Activated B cell treated with CpG ODN at 0.5 μM for 24 hours (primary cell): Measurements from ENCODE around the gene MBOAT1. TPM values are rescaled to one million over a fixed set of nuclear protein-coding genes. Genes with fewer than 3 reads are reported as not detected.

Source experiments
- ATAC-seq: fragments of 200-7000 bp; cut with Tn5 transposase; one replicate; pipeline ENCODE4 v1.10.0; 2021; ENCODE audit warnings: low read depth, mild to moderate bottlenecking, moderate library complexity
- CTCF ChIA-PET: fragments of 350-600 bp; sonication (Branson Sonifier 250); formaldehyde crosslinking; loops from one replicate; lab custom pipeline; 2021; ENCODE audit warnings: antibody characterized with exemption; lab: Charles Lee
- POLR2A ChIA-PET: fragments of 350-600 bp; sonication (Branson Sonifier 250); formaldehyde crosslinking; loops from one replicate; lab custom pipeline; 2021; ENCODE audit warnings: antibody characterized with exemption; lab: Charles Lee
- DNase-seq: peaks from one replicate; pipeline ENCODE4 v3.0.0; 2022
- H3K27ac Mint-ChIP-seq: one replicate; pipeline ENCODE4 v1.8.0; 2020; ENCODE audit warnings: mixed read lengths
- H3K27me3 Mint-ChIP-seq: one replicate; pipeline ENCODE4 v1.8.0; 2021; ENCODE audit warnings: mixed read lengths
- H3K36me3 Mint-ChIP-seq: one replicate; pipeline ENCODE4 v1.8.0; 2021; ENCODE audit warnings: low read depth, mixed read lengths
- H3K4me1 Mint-ChIP-seq: one replicate; pipeline ENCODE4 v1.8.0; 2021; ENCODE audit warnings: mixed read lengths
- H3K4me3 Mint-ChIP-seq: one replicate; pipeline ENCODE4 v1.8.0; 2020; ENCODE audit warnings: mild to moderate bottlenecking, mixed read lengths
- H3K9me3 Mint-ChIP-seq: one replicate; pipeline ENCODE4 v1.8.0; 2020; ENCODE audit warnings: mixed read lengths
- intact Hi-C: fragments of 100-400 bp; cut with micrococcal nuclease; formaldehyde crosslinking; loops from one replicate; pipeline ENCODE4 v1.15.1; 2024
- total RNA-seq: library from RNA; stranded (reverse); gene quantifications from 2 replicates; pipeline ENCODE4 v1.2.3, GENCODE V29; 2022
- TF ChIP-seq, protein P1 (sequence below): fragments of 200-600 bp; IDR thresholded peaks from one replicate; pipeline ENCODE4 v1.8.0; 2022; ENCODE audit warnings: antibody characterized with exemption, mild to moderate bottlenecking

Gene MBOAT1
- total RNA-seq, 1 donor from 2014 or later = 3.7 TPM

DNA sequence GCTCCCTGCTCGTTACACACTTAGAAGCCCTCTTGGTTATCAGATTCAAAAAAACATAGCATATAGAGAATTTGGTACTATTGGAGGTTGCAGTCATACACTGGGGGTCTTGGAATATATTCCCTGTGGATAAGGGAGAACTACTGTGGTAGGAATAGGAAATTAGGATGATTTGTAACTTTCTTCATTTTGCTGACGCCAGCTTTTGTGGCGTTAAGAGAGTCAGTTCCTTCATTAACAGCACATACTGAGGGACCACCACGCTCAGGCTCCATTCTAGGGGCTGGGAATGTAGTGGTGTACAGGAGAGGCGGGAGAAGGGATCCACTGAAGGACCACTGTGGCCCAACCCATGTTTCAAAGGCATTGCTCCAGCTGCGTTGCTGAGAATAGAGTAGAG lies 140.3 kb downstream of the MBOAT1 start:
- Mint-ChIP-seq H3K4me1 (no peaks in the 10 kb centered on the region), H3K36me3 (no peaks in the 10 kb centered on the region), H3K9me3 (peaks cover 9% of the 10 kb centered on the region), H3K4me3 (no peak overlapping the region), H3K27me3 (peaks cover 6% of the 10 kb centered on the region), H3K27ac (no peak overlapping the region)
- intact Hi-C loops = no loop called here
- TF ChIP-seq, protein P1, sequence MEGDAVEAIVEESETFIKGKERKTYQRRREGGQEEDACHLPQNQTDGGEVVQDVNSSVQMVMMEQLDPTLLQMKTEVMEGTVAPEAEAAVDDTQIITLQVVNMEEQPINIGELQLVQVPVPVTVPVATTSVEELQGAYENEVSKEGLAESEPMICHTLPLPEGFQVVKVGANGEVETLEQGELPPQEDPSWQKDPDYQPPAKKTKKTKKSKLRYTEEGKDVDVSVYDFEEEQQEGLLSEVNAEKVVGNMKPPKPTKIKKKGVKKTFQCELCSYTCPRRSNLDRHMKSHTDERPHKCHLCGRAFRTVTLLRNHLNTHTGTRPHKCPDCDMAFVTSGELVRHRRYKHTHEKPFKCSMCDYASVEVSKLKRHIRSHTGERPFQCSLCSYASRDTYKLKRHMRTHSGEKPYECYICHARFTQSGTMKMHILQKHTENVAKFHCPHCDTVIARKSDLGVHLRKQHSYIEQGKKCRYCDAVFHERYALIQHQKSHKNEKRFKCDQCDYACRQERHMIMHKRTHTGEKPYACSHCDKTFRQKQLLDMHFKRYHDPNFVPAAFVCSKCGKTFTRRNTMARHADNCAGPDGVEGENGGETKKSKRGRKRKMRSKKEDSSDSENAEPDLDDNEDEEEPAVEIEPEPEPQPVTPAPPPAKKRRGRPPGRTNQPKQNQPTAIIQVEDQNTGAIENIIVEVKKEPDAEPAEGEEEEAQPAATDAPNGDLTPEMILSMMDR = no peak
- POLR2A ChIA-PET = no interaction called here
- CTCF ChIA-PET = no interaction called here
- DNase-seq (no peak), ATAC-seq (no peak)

DNA sequence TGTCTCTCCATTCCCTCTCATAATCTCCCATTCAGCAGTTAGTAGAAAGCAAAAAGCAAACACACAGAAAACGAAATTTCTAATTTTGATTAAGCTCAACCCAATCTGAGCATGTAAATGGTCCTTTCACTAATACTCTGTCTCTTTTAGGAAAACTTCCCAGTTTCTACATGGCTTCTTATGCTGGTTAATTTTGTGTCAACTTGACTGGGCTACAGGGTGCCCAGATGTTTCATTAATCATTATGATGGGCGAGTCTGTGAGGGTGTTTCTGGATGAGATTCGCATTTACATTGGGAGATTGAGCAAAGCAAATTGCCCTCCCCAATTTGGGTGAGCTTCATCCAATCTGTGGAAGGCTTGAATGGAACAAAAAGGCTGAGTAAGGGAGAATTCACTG lies 142.2 kb downstream of the MBOAT1 start:
- Mint-ChIP-seq H3K27me3 (peaks cover 3% of the 10 kb centered on the region), H3K4me1 (no peaks in the 10 kb centered on the region), H3K4me3 (no peak overlapping the region), H3K9me3 (peaks cover 3% of the 10 kb centered on the region), H3K27ac (no peak overlapping the region), H3K36me3 (no peaks in the 10 kb centered on the region)
- TF ChIP-seq, protein P1 = no peak
- intact Hi-C loops = no loop called here
- ChIA-PET POLR2A (no interaction called here), CTCF (no interaction called here)
- ATAC-seq (no peak), DNase-seq (no peak)

DNA sequence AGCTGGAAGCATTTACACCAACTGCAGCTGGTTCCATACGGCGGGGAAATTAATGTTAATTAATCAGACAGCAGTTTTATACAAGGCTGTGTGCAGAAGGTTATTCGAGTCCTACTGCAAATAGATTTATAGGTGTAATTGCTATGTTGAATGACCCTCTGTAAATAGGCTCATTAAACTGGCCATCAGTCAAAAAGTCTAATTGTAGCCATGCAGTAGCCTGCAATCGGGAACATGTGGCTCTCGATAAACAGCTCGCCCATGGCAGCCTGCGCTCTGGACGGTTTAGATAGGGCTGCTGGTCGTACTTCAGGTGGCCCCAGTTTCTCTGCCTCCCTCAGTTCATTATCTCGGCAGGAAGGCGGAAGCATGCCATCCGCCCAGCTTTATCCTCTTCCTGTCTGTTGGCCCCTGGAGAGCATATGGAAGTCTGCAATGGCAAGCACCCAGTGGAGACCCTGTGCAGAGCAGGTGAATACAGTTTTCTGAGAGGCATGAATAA lies 143.2 kb downstream of the MBOAT1 start:
- peaks cover 3% of the 10 kb centered on the region for H3K9me3 Mint-ChIP-seq
- CTCF ChIA-PET = no interaction called here

DNA sequence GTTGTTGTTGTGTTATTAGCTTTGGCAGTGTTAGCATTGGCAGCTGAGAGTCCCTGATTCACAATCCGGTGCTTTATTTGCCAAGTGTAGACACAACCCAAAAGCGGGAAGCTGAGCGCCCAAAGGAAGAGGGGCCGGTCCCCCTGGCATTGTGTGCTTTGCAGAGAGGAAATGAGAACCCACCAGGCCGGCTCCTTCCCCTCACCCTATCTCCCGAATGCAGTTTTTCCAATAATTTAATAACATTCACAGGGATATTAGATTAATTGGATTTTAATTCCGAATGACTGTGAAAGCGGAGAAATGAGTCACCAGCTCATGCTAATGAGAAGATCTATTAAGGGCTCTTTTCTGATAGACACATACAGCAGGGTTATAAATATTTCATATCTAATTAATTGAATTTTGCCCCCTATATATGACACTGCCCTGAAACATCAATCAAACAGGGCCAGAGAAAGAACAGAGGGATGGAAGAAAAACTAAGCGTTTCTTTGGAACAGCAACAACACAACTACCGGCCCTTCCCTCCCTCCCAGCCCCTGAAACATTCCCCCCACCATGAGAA lies 143.8 kb downstream of the MBOAT1 start:
- Mint-ChIP-seq H3K36me3 (no peaks in the 10 kb centered on the region), H3K27me3 (peaks cover 3% of the 10 kb centered on the region), H3K4me1 (no peaks in the 10 kb centered on the region), H3K27ac (no peak overlapping the region), H3K4me3 (no peak overlapping the region), H3K9me3 (peaks cover 3% of the 10 kb centered on the region)
- CTCF ChIA-PET = no interaction called here
- intact Hi-C loops = no loop called here
- TF ChIP-seq, protein P1 = no peak
- POLR2A ChIA-PET = no interaction called here
- no peak for DNase-seq
- ATAC-seq = no peak

More for the DNA sequence above, 143.2 kb downstream of the MBOAT1 start:
- Mint-ChIP-seq H3K4me1 (no peaks in the 10 kb centered on the region), H3K27me3 (peaks cover 3% of the 10 kb centered on the region), H3K36me3 (no peaks in the 10 kb centered on the region), H3K4me3 (no peak overlapping the region), H3K27ac (no peak overlapping the region)
- ATAC-seq = no peak
- TF ChIP-seq, protein P1 = no peak
- intact Hi-C loops = no loop called here
- POLR2A ChIA-PET = no interaction called here
- DNase-seq = no peak

DNA sequence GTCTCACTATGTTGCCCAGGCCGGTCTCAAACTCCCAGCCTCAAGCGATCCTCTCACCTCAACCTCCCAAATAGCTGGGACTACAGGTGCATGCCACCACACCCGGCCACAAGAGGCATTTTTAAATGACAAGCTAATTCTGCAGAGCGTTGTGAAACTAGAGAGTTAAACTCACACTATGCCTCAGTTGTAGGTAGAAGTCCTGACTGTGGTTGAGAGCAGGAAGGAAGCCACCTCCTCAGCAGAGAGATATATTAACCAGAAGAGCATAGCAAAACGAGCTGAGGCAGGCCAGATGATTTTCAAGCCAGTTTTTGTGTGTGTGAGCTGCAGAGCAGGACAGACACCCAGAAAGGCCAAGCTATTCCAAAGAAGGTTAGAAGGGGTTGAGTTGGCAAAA lies 150.3 kb downstream of the MBOAT1 start:
- ChIA-PET POLR2A (no interaction called here), CTCF (no interaction called here)
- no peak for DNase-seq
- TF ChIP-seq, protein P1 = no peak
- intact Hi-C loops = no loop called here
- H3K4me1 Mint-ChIP-seq = no peaks in the 10 kb centered on the region
- H3K9me3 Mint-ChIP-seq = no peaks in the 10 kb centered on the region
- ATAC-seq = no peak
- H3K27me3 Mint-ChIP-seq = no peaks in the 10 kb centered on the region
- no peaks in the 10 kb centered on the region for H3K36me3 Mint-ChIP-seq
- H3K4me3 Mint-ChIP-seq = no peak overlapping the region
- no peak overlapping the region for H3K27ac Mint-ChIP-seq
